Measurements from ENCODE around the gene FAAP20. TPM values are rescaled to one million over a fixed set of nuclear protein-coding genes. Genes with fewer than 3 reads are reported as not detected.
"Not testable (repeated sequence)": the region's sequence is repeated elsewhere in the genome, so short reads cannot be mapped to it uniquely, and the experiment has no call there.

FAAP20 gene
- total and polyA plus RNA-seq, 2 experiments from 2014 or later = 24.9 to 117 TPM

- WGBS (ENCODE audit: low lambda C conversion rate, missing lambda C conversion rate) = 97% methylated on average over 19 of the region's 19 CpGs
- no peak overlapping the region for H3K27ac ChIP-seq
- H4K20me1 ChIP-seq (ENCODE audit: insufficient read depth, poor library complexity, severe bottlenecking) = no peaks in the 10 kb centered on the region
- DNase-seq (ENCODE audit: low spot score) = no peak
- no peak overlapping the region for H2AFZ ChIP-seq
- H3K4me3 ChIP-seq = no peak overlapping the region
- H3K9me3 ChIP-seq (ENCODE audit: low read depth) = no peaks in the 10 kb centered on the region
- no peaks in the 10 kb centered on the region for H3K27me3 ChIP-seq
- no peak for TF ChIP-seq EZH2 (IDR thresholded peaks at IDR 0.05; ENCODE audit: borderline replicate concordance)
- TF ChIP-seq EZH2phosphoT487 (IDR thresholded peaks at IDR 0.05; ENCODE audit: low read depth, severe bottlenecking, unreplicated experiment) = no peak
- no peak for TF ChIP-seq CTCF (IDR thresholded peaks at IDR 0.05; ENCODE audit: poor library complexity)
- no peaks in the 10 kb centered on the region for H3K36me3 ChIP-seq (replicated peaks; ENCODE audit: insufficient read depth, low read depth)
- no peaks in the 10 kb centered on the region for H3K79me2 ChIP-seq
- H3K9me2 ChIP-seq (replicated peaks; ENCODE audit: insufficient read depth) = no peaks in the 10 kb centered on the region
- H3K4me2 ChIP-seq = no peak overlapping the region
- H3K4me1 ChIP-seq (ENCODE audit: insufficient read depth) = no peaks in the 10 kb centered on the region
Measured at GRCh38 chr1:2150801-2151200, 43.8 kb downstream of the FAAP20 start.

DNA sequence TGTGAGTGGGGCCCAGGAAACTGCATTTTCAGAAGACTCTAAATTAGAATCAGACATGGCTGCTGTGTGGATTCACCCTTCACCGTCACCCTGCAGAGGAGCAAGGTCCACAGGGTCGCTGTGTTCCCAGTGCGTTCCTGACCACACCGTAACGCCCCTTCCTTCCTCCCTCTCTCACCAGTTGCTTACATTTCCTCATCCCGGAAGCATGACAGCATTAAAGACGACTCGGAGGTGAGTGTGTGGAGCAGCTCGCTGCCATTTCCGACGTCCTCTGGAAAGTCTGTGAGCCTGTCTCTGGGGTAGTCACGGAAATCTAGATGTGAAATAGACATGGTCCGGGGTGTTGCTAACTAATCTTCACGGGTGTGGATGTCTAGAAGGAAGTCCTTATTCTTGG, 45.9 kb downstream of the FAAP20 start:
- H3K27ac ChIP-seq = no peak overlapping the region
- TF ChIP-seq EZH2phosphoT487 (IDR thresholded peaks at IDR 0.05; ENCODE audit: low read depth, severe bottlenecking, unreplicated experiment) (no peak), EZH2 (IDR thresholded peaks at IDR 0.05; ENCODE audit: borderline replicate concordance) (no peak), CTCF (IDR thresholded peaks at IDR 0.05; ENCODE audit: poor library complexity) (no peak)
- H4K20me1 ChIP-seq (ENCODE audit: insufficient read depth, poor library complexity, severe bottlenecking) = no peaks in the 10 kb centered on the region
- no peaks in the 10 kb centered on the region for H3K9me2 ChIP-seq (replicated peaks; ENCODE audit: insufficient read depth)
- DNase-seq (ENCODE audit: low spot score) = no peak
- H3K36me3 ChIP-seq (replicated peaks; ENCODE audit: insufficient read depth, low read depth) = no peaks in the 10 kb centered on the region
- H3K4me3 ChIP-seq = no peak overlapping the region
- 97% methylated on average over 14 of the region's 14 CpGs for WGBS (ENCODE audit: low lambda C conversion rate, missing lambda C conversion rate)
- no peaks in the 10 kb centered on the region for H3K27me3 ChIP-seq
- H3K79me2 ChIP-seq = no peaks in the 10 kb centered on the region
- no peak overlapping the region for H2AFZ ChIP-seq
- H3K4me2 ChIP-seq = no peak overlapping the region
- no peaks in the 10 kb centered on the region for H3K4me1 ChIP-seq (ENCODE audit: insufficient read depth)
- no peaks in the 10 kb centered on the region for H3K9me3 ChIP-seq (ENCODE audit: low read depth)

- H3K27ac ChIP-seq = not testable (repeated sequence)
Measured at GRCh38 chr1:2147869-2148268, 46.7 kb downstream of the FAAP20 start.

GRCh38 chr1:2146836-2147517, 47.6 kb downstream of the FAAP20 start:
- Histone ChIP-seq H2AFZ (no peak overlapping the region), H3K4me1 (ENCODE audit: insufficient read depth) (no peaks in the 10 kb centered on the region), H3K36me3 (replicated peaks; ENCODE audit: insufficient read depth, low read depth) (no peaks in the 10 kb centered on the region), H3K9me3 (ENCODE audit: low read depth) (no peaks in the 10 kb centered on the region), H3K79me2 (no peaks in the 10 kb centered on the region), H3K4me3 (no peak overlapping the region), H3K9me2 (replicated peaks; ENCODE audit: insufficient read depth) (no peaks in the 10 kb centered on the region), H3K4me2 (no peak overlapping the region), H4K20me1 (ENCODE audit: insufficient read depth, poor library complexity, severe bottlenecking) (no peaks in the 10 kb centered on the region), H3K27me3 (no peaks in the 10 kb centered on the region), H3K27ac (no peak overlapping the region)
- TF ChIP-seq EZH2 (IDR thresholded peaks at IDR 0.05; ENCODE audit: borderline replicate concordance) (no peak), EZH2phosphoT487 (IDR thresholded peaks at IDR 0.05; ENCODE audit: low read depth, severe bottlenecking, unreplicated experiment) (no peak), CTCF (IDR thresholded peaks at IDR 0.05; ENCODE audit: poor library complexity) (no peak)
- DNase-seq (ENCODE audit: low spot score) = no peak
- WGBS (ENCODE audit: low lambda C conversion rate, missing lambda C conversion rate) = 99% methylated on average over 11 of the region's 11 CpGs

More at GRCh38 chr1:2147869-2148268, 46.7 kb downstream of the FAAP20 start:
- not testable (repeated sequence) for H3K4me2 ChIP-seq; H4K20me1 ChIP-seq (ENCODE audit: insufficient read depth, poor library complexity, severe bottlenecking); H3K36me3 ChIP-seq (replicated peaks; ENCODE audit: insufficient read depth, low read depth); H3K9me3 ChIP-seq (ENCODE audit: low read depth); DNase-seq (ENCODE audit: low spot score); H3K27me3 ChIP-seq; H2AFZ ChIP-seq; H3K9me2 ChIP-seq (replicated peaks; ENCODE audit: insufficient read depth); H3K4me1 ChIP-seq (ENCODE audit: insufficient read depth); H3K4me3 ChIP-seq; H3K79me2 ChIP-seq
- 91% methylated on average over 5 of the region's 5 CpGs for WGBS (ENCODE audit: low lambda C conversion rate, missing lambda C conversion rate)

All from hepatocyte (in vitro differentiated cells).